NCI-H2227 treated with DMSO at 0.1 percent for 48 hours (cell line): ENCODE data around the gene PCDHGA6.
"Not testable (repeated sequence)": the region's sequence is repeated elsewhere in the genome, so short reads cannot be mapped to it uniquely, and the experiment has no call there.

Source experiments
- DNase-seq: peaks from one replicate; lab custom pipeline; 2025; lab: John Stamatoyannopoulos, UW

PCDHGA6 gene

GRCh38 chr5:141373673-141374317 is at the start of gene PCDHGA6:
PCDHGA6 (plus strand) TSS chr5:141373891; CDS start chr5:141374084, 193 bp downstream.
- DNase-seq, result no peak

GRCh38 chr5:141326088-141326854 is 47.4 kb upstream of the PCDHGA6 start:
- DNase-seq, result peak; percentile 28

- DNase-seq, result no peak
These were observed 45.5 kb upstream of the PCDHGA6 start for GRCh38 chr5:141328231-141328630.

- no peak for DNase-seq
These were observed 43.2 kb upstream of the PCDHGA6 start, which contains the start of gene PCDHGA1 for GRCh38 chr5:141330299-141331080. PCDHGA1 (plus strand) TSS chr5:141330514.

GRCh38 chr5:141332571-141332970 is 41.1 kb upstream of the PCDHGA6 start:
- DNase-seq, result not testable (repeated sequence)

GRCh38 chr5:141338538-141339306 is 35.0 kb upstream of the PCDHGA6 start, which contains the start of gene PCDHGA2:
PCDHGA2 (plus strand) TSS chr5:141338760.
- peak; percentile 3 for DNase-seq

- not testable (repeated sequence) for DNase-seq
These were observed 32.8 kb upstream of the PCDHGA6 start for GRCh38 chr5:141340781-141341354.

GRCh38 chr5:141342773-141343172 is 30.9 kb upstream of the PCDHGA6 start:
- DNase-seq, result no peak

- DNase-seq, result no peak
These were observed 30.3 kb upstream of the PCDHGA6 start, which contains the start of gene PCDHGA3 for GRCh38 chr5:141343242-141343952. PCDHGA3 (plus strand) TSS chr5:141343829; CDS start chr5:141344034, 205 bp downstream.

- DNase-seq, result no peak
These were observed 29.7 kb upstream of the PCDHGA6 start for GRCh38 chr5:141343953-141344463.

GRCh38 chr5:141345327-141345726 is 28.4 kb upstream of the PCDHGA6 start:
- no peak for DNase-seq

- DNase-seq, result not testable (repeated sequence)
These were observed 27.7 kb upstream of the PCDHGA6 start for GRCh38 chr5:141346017-141346416.

- peak; percentile 45 for DNase-seq
These were observed 23.6 kb upstream of the PCDHGA6 start, which contains the start of gene PCDHGB1 for GRCh38 chr5:141349917-141350619. PCDHGB1 (plus strand) TSS chr5:141350099; CDS start chr5:141350261, 162 bp downstream.

GRCh38 chr5:141351591-141351990 is 22.1 kb upstream of the PCDHGA6 start:
- DNase-seq, result no peak

GRCh38 chr5:141354900-141355469 is 18.7 kb upstream of the PCDHGA6 start, which contains the start of gene PCDHGA4:
PCDHGA4 (plus strand) TSS chr5:141355021; CDS start chr5:141355108, 87 bp downstream.
- DNase-seq, result no peak

- DNase-seq, result no peak
These were observed 18.1 kb upstream of the PCDHGA6 start for GRCh38 chr5:141355641-141356040.

- no peak for DNase-seq
These were observed 17.6 kb upstream of the PCDHGA6 start for GRCh38 chr5:141356133-141356532.

- DNase-seq, result no peak
These were observed 16.7 kb upstream of the PCDHGA6 start for GRCh38 chr5:141356950-141357349.
